PC-9 (cell line): Measurements from ENCODE around the gene MAP4K4.

Experiments used
- EZH2 ChIP-seq: fragments of 200-600 bp; sonication (generic); IDR thresholded peaks from 2 replicates; pipeline ENCODE4 v1.8.0; 2017; ENCODE audit warnings: antibody characterized with exemption, low read depth
- TF ChIP-seq, protein P1 (sequence below): fragments of 200-600 bp; sonication (generic); conservative IDR thresholded peaks from 2 replicates; pipeline ENCODE4 v1.6.1; 2017; ENCODE audit warnings: mixed run types, antibody characterized with exemption, mild to moderate bottlenecking, moderate library complexity

DNA sequence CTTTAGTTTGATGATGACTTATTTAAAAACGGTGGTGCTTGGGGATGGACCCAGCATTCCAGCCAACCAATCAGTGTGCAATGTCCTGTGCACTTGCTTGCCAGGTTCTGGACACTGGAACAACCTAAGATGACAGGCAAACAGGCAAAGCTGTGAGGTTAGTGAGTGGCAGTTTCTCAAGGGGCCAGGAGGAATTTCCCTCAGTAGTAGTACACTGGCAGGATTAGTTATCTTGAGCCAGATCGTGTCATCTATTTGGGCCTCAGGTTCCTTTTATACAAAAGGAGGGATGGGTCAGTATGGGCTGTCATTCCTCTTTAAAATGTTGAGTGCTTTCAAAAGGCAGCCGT is 26.6 kb downstream of the MAP4K4 start:
- TF ChIP-seq, protein P1, sequence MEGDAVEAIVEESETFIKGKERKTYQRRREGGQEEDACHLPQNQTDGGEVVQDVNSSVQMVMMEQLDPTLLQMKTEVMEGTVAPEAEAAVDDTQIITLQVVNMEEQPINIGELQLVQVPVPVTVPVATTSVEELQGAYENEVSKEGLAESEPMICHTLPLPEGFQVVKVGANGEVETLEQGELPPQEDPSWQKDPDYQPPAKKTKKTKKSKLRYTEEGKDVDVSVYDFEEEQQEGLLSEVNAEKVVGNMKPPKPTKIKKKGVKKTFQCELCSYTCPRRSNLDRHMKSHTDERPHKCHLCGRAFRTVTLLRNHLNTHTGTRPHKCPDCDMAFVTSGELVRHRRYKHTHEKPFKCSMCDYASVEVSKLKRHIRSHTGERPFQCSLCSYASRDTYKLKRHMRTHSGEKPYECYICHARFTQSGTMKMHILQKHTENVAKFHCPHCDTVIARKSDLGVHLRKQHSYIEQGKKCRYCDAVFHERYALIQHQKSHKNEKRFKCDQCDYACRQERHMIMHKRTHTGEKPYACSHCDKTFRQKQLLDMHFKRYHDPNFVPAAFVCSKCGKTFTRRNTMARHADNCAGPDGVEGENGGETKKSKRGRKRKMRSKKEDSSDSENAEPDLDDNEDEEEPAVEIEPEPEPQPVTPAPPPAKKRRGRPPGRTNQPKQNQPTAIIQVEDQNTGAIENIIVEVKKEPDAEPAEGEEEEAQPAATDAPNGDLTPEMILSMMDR, result no peak
- TF ChIP-seq EZH2, result no peak
